ENCODE measurements around the gene ZNF625. TPM values are rescaled to one million over a fixed set of nuclear protein-coding genes. Genes with fewer than 3 reads are reported as not detected.
A peak's percentile ranks its signal among the peaks of the same experiment; 100 is the strongest.

The ZNF625 gene
- total and polyA plus RNA-seq, 8 donors: 1.3 to 4.3 (median 2.4) TPM

DNA sequence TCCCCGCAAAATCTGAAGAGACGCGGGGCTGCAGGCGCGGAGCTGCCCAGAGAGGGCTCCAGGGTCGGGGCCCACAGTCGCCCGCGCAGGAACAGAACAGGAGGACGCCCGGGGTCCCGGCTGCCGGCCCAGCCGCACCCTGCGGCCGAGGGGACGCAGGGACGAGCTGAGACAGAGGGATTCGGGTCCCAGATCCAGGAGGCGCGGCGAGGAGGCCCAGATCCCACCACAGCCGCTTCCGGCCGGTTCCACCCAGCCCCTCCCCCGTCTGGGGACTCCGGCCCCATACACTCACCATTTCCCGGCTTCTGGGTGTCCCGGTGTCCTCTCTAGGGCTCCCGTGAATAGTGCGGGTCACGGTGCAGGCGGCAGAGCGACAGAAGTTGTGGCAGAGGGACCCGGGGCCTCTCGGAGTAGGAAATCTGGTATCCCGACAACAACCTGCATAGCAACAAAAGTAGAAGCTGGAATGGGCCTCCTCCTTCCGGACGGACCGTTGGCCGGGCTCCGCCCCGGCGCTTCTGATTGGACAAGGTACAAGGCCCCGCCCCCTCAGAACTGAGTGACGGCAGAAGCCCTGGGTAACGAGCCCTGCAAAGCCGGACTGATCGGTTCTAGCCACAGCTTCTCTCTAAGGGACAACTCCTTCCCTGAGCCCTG, 16.5 kb downstream of the ZNF625 start, which contains the start of gene ZNF20:
Gene ZNF20, minus strand, starts transcription at position 466 of the 660 bp plus-strand sequence. Its CDS starts 168 bp downstream, at position 298.
- Histone ChIP-seq H3K36me3 (peaks cover 0 to 7% (median 2%) of the 10 kb centered on the region in 3 donors), H3K27me3 (no peaks in the 10 kb centered on the region), H3K27ac (peak within 1 kb of the TSS; percentile 68 to 90 (median 78)), H3K4me1 (peaks cover 0 to 12% (median 6%) of the 10 kb centered on the region in 3 donors), H3K9me3 (no peaks in the 10 kb centered on the region), H3K4me3 (peak within 1 kb of the TSS; percentile 67 to 77 (median 68))
- TF ChIP-seq, protein P1, sequence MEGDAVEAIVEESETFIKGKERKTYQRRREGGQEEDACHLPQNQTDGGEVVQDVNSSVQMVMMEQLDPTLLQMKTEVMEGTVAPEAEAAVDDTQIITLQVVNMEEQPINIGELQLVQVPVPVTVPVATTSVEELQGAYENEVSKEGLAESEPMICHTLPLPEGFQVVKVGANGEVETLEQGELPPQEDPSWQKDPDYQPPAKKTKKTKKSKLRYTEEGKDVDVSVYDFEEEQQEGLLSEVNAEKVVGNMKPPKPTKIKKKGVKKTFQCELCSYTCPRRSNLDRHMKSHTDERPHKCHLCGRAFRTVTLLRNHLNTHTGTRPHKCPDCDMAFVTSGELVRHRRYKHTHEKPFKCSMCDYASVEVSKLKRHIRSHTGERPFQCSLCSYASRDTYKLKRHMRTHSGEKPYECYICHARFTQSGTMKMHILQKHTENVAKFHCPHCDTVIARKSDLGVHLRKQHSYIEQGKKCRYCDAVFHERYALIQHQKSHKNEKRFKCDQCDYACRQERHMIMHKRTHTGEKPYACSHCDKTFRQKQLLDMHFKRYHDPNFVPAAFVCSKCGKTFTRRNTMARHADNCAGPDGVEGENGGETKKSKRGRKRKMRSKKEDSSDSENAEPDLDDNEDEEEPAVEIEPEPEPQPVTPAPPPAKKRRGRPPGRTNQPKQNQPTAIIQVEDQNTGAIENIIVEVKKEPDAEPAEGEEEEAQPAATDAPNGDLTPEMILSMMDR (IDR thresholded peaks at IDR 0.05): no peak
- ATAC-seq: peak; percentile 96 to 99 (median 98)
- DNase-seq: peak; percentile 97 to 99 (median 98)
- WGBS, 2 donors: 0% methylated on average over 46 to 49 of the region's 49 CpGs
- peak; percentile 90 for FAIRE-seq
- intact Hi-C loops (cut with DNase I): loop anchor here in 2 of 3 donors (5.0 to 10.0 kb wide), 3 partner anchors 78 to 265 kb away; partner anchors contain the start of gene ZNF844 (in 1 of the 2)

DNA sequence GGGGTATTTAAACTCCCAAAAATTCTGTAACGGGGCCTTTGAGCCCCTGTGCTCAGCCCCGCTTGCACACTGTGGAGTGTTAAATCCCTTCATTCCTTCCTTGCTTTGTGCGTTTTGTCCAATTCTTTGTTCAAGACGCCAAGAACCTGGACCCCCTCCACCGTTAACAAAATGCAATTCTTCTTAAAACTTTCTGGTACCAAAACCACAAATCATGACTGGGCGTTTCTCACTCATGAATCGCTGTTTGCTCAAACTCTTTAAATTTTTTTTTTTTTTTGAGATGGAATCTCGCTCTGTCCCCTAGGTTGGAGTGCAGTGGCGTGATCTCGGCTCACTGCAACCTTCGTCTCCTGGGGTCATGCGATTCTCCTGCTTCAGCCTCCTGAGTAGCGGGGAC, 17.3 kb downstream of the ZNF625 start:
- Histone ChIP-seq H3K27ac (peak overlapping the region in 1 of 4 donors; percentile 69), H3K9me3 (no peaks in the 10 kb centered on the region), H3K4me1 (peaks cover 0 to 12% (median 6%) of the 10 kb centered on the region in 3 donors), H3K36me3 (peaks cover 0 to 14% (median 5%) of the 10 kb centered on the region in 3 donors), H3K4me3 (peak overlapping the region; percentile 67 to 77 (median 68)), H3K27me3 (no peaks in the 10 kb centered on the region)
- DNase-seq: no peak
- 25% methylated on average over 13 of the region's 13 CpGs for WGBS, 2 donors
- intact Hi-C loops (cut with DNase I): loop anchor here in 1 of 3 donors (10.0 kb wide), 1 partner anchor 264 kb away; no protein-coding TSS in a partner anchor
- TF ChIP-seq, protein P1 (IDR thresholded peaks at IDR 0.05): no peak
- no peak for ATAC-seq
- FAIRE-seq: no peak

DNA sequence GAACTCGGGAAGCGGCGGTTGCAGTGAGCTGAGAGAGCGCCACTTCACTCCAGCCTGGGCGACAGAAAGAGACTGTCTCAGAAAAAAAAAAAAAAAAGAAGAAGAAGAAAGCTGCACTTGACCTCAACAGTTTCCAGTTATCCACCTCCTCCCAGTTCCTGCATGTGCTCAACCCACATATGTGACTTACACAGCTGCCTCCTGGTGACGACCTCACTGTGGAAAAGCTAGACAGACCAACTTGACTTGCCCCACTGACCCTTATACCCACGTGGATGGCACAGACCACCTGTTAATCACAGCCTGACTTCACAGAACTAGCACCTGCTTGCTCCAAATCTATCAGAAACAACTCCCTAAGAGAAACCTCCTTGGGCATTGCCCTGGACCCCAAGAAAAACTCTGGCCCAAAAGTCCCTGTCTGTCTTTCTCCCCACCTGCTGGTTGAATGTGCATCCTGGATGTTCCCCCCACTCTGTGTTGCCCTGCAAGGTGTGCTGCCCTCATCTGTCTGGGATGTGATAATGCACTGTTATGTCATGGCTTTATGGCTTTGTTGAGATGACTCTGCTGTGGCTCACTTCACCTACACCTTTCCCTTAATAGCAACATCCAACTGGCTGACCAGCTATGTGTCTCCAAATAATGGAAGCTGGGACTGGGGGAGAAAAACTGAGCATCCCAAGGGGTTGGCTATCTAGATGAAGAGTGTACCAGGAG, 19.2 kb downstream of the ZNF625 start:
- WGBS, 2 donors: 82 to 85% methylated on average over 7 of the region's 7 CpGs
- no peak for FAIRE-seq
- no peaks in the 10 kb centered on the region for H3K9me3 ChIP-seq
- TF ChIP-seq, protein P1 (IDR thresholded peaks at IDR 0.05): no peak
- no peaks in the 10 kb centered on the region for H3K27me3 ChIP-seq
- no peak for DNase-seq
- intact Hi-C loops (cut with DNase I): loop anchor here in 1 of 3 donors (10.0 kb wide), 1 partner anchor 263 kb away; no protein-coding TSS in a partner anchor
- H3K36me3 ChIP-seq: peaks cover 13 to 30% (median 24%) of the 10 kb centered on the region in 3 donors
- ATAC-seq: no peak
- H3K4me1 ChIP-seq: peaks cover 0 to 12% (median 6%) of the 10 kb centered on the region in 3 donors
- no peak overlapping the region for H3K4me3 ChIP-seq
- H3K27ac ChIP-seq: no peak overlapping the region

- 95 to 99% methylated on average over 3 of the region's 3 CpGs for WGBS, 2 donors
- Histone ChIP-seq H3K9me3 (no peaks in the 10 kb centered on the region), H3K27ac (no peak overlapping the region), H3K4me1 (no peaks in the 10 kb centered on the region), H3K4me3 (no peak overlapping the region), H3K36me3 (peaks cover 15 to 31% (median 28%) of the 10 kb centered on the region in 3 donors), H3K27me3 (no peaks in the 10 kb centered on the region)
- no peak for ATAC-seq
- DNase-seq: no peak
- TF ChIP-seq, protein P1 (IDR thresholded peaks at IDR 0.05): no peak
- intact Hi-C loops (cut with DNase I): loop anchor here in 1 of 3 donors (10.0 kb wide), 1 partner anchor 258 kb away; no protein-coding TSS in a partner anchor
- no peak for FAIRE-seq
Observed at GRCh38 chr19:12133069-12133468, 23.5 kb downstream of the ZNF625 start.

Measured in pancreas (tissue), 10 donors.